ENCODE results near the gene ANGPTL7.

DNA sequence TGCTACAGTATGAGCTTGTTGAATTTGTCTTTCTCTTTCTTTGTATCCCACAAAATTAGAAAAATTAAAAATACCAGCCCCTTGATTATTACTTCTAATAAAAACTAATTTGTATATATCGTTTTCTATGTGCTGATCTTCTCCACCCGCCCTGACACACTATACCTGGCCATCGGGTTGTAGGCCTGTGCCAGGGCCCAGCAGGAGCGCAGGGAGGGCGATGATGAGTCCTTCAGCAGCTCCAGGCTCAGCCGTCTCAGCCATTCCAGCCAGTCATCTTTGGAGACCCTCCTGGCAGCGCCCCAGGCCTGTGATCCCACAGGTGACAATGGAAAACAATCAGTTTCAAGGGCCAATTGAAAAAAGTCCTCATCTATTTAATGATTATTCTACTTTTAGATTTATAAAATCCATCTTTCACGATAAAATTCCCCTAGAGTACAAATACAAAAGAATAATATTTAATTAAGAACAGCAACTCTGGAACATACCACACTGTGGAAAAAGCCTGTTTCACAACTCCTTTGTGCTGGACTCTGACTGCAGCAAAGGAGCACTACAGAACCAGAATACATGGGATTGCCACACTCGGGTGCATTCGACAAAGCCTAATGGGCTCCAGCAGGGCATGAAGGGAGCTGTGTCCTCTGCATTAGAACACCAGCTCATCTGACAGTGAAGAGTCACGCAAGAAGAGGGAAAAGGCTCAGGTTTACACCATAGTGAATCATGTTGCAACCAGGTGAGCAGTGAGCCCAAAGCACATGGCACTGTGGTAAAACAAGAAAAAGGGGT, 15.4 kb downstream of the ANGPTL7 start:
- TF ChIP-seq CTCF (IDR thresholded peaks at IDR 0.05) (no peak), POLR2A (IDR thresholded peaks at IDR 0.05; ENCODE audit: low read depth) (no peak), EP300 (IDR thresholded peaks at IDR 0.05) (no peak)
